ENCODE results near the gene SMOC1.

Gene SMOC1

GRCh38 chr14:69930780-69931379, 51.7 kb downstream of the SMOC1 start:
- Histone ChIP-seq H3K4me1 (ENCODE audit: insufficient read depth, insufficient read length) (peaks cover 6% of the 10 kb centered on the region), H3K4me3 (ENCODE audit: insufficient read length, low read depth) (no peak overlapping the region), H3K27me3 (ENCODE audit: insufficient read depth, insufficient read length) (no peaks in the 10 kb centered on the region), H3K9me3 (ENCODE audit: insufficient read depth, low read length) (no peaks in the 10 kb centered on the region), H3K36me3 (ENCODE audit: insufficient read depth, insufficient read length, low read length) (no peaks in the 10 kb centered on the region), H3K9ac (ENCODE audit: insufficient read length, low read depth) (no peak overlapping the region)
- no peak for DNase-seq (ENCODE audit: low read depth, low spot score)
- TF ChIP-seq YY1 (IDR thresholded peaks at IDR 0.05; ENCODE audit: insufficient read depth, insufficient read length), result no peak
- no peak for TF ChIP-seq SUZ12 (IDR thresholded peaks at IDR 0.05; ENCODE audit: extremely low read depth, insufficient read depth, insufficient read length)
- no peak for TF ChIP-seq ZNF274 (IDR thresholded peaks at IDR 0.05; ENCODE audit: low read depth, low read length)

DNA sequence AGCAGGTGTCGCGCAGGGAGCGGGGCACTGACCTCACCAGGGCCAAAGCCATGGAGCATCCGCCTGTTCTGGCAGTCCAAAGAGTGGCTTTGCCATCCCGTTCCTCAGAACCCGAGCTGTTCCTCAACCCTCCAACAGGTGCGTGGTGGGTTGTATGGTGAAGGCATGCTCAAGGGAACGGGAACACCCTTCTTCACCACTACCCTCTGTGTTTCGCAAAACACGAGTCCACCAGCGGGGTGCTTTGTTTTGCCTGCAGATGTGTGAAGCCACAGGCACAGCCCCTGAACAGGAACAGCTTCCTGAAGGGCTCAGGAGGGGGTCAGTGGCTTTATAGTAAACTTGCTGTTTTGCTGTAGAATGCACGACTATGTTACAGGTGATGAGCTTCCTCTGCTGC, 52.7 kb downstream of the SMOC1 start:
- Histone ChIP-seq H3K9me3 (ENCODE audit: insufficient read depth, low read length) (no peaks in the 10 kb centered on the region), H3K4me3 (ENCODE audit: insufficient read length, low read depth) (no peak overlapping the region), H3K36me3 (ENCODE audit: insufficient read depth, insufficient read length, low read length) (no peaks in the 10 kb centered on the region), H3K27me3 (ENCODE audit: insufficient read depth, insufficient read length) (no peaks in the 10 kb centered on the region), H3K4me1 (ENCODE audit: insufficient read depth, insufficient read length) (peaks cover 6% of the 10 kb centered on the region), H3K9ac (ENCODE audit: insufficient read length, low read depth) (no peak overlapping the region)
- TF ChIP-seq ZNF274 (IDR thresholded peaks at IDR 0.05; ENCODE audit: low read depth, low read length), result no peak
- TF ChIP-seq YY1 (IDR thresholded peaks at IDR 0.05; ENCODE audit: insufficient read depth, insufficient read length), result no peak
- TF ChIP-seq SUZ12 (IDR thresholded peaks at IDR 0.05; ENCODE audit: extremely low read depth, insufficient read depth, insufficient read length), result no peak
- DNase-seq (ENCODE audit: low read depth, low spot score), result no peak

GRCh38 chr14:69932391-69932790, 53.2 kb downstream of the SMOC1 start:
- no peaks in the 10 kb centered on the region for H3K27me3 ChIP-seq (ENCODE audit: insufficient read depth, insufficient read length)

GRCh38 chr14:69933623-69934275, 54.5 kb downstream of the SMOC1 start:
- no peak for DNase-seq (ENCODE audit: low read depth, low spot score)
- no peaks in the 10 kb centered on the region for H3K9me3 ChIP-seq (ENCODE audit: insufficient read depth, low read length)
- H3K27me3 ChIP-seq (ENCODE audit: insufficient read depth, insufficient read length), result no peaks in the 10 kb centered on the region
- H3K36me3 ChIP-seq (ENCODE audit: insufficient read depth, insufficient read length, low read length), result no peaks in the 10 kb centered on the region
- no peak overlapping the region for H3K9ac ChIP-seq (ENCODE audit: insufficient read length, low read depth)
- H3K4me3 ChIP-seq (ENCODE audit: insufficient read length, low read depth), result no peak overlapping the region
- TF ChIP-seq SUZ12 (IDR thresholded peaks at IDR 0.05; ENCODE audit: extremely low read depth, insufficient read depth, insufficient read length) (no peak), ZNF274 (IDR thresholded peaks at IDR 0.05; ENCODE audit: low read depth, low read length) (no peak), YY1 (IDR thresholded peaks at IDR 0.05; ENCODE audit: insufficient read depth, insufficient read length) (no peak)
- peaks cover 6% of the 10 kb centered on the region for H3K4me1 ChIP-seq (ENCODE audit: insufficient read depth, insufficient read length)

More at GRCh38 chr14:69932391-69932790, 53.2 kb downstream of the SMOC1 start:
- Histone ChIP-seq H3K9ac (ENCODE audit: insufficient read length, low read depth) (no peak overlapping the region), H3K4me1 (ENCODE audit: insufficient read depth, insufficient read length) (peaks cover 6% of the 10 kb centered on the region), H3K4me3 (ENCODE audit: insufficient read length, low read depth) (no peak overlapping the region), H3K9me3 (ENCODE audit: insufficient read depth, low read length) (no peaks in the 10 kb centered on the region), H3K36me3 (ENCODE audit: insufficient read depth, insufficient read length, low read length) (no peaks in the 10 kb centered on the region)
- DNase-seq (ENCODE audit: low read depth, low spot score), result no peak
- no peak for TF ChIP-seq ZNF274 (IDR thresholded peaks at IDR 0.05; ENCODE audit: low read depth, low read length)
- no peak for TF ChIP-seq SUZ12 (IDR thresholded peaks at IDR 0.05; ENCODE audit: extremely low read depth, insufficient read depth, insufficient read length)
- no peak for TF ChIP-seq YY1 (IDR thresholded peaks at IDR 0.05; ENCODE audit: insufficient read depth, insufficient read length)

DNA sequence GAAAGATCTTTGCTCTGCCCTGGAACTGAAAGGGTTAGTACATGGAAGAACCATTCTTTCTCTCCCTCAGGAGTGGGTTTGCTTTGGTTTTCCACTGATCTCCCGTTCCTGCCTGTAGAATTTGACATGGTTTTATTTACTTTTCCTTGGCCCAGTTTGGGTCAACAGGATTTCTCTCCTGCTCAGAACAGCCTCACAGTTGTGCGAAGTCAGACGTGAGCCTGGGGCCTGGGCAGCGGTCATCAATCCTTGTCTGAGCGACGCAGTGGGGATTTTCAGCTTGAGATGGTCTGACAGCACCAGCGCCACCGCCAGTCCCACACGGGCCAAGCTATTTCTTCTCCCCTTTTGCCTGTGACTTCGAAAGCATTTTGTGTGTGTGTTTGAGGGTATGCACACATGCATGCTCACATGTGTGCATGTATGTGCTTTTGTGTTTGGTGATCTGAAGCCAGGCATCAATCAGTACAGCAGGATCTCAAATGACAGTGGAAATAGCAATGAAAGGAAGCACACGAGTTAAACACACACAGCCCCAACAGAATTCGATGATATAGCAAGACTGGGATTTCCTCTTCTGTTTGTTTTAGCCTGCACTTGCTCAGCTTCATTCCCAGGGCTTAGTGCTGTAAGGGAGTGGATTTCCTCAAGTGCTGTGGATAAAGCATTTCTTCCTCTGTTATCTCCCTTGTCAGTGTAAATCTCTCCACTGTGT, 58.3 kb downstream of the SMOC1 start:
- H3K27me3 ChIP-seq (ENCODE audit: insufficient read depth, insufficient read length), result no peaks in the 10 kb centered on the region
- H3K36me3 ChIP-seq (ENCODE audit: insufficient read depth, insufficient read length, low read length), result no peaks in the 10 kb centered on the region
- H3K9ac ChIP-seq (ENCODE audit: insufficient read length, low read depth), result no peak overlapping the region
- H3K4me1 ChIP-seq (ENCODE audit: insufficient read depth, insufficient read length), result peaks cover 2% of the 10 kb centered on the region
- TF ChIP-seq SUZ12 (IDR thresholded peaks at IDR 0.05; ENCODE audit: extremely low read depth, insufficient read depth, insufficient read length) (no peak), YY1 (IDR thresholded peaks at IDR 0.05; ENCODE audit: insufficient read depth, insufficient read length) (no peak), ZNF274 (IDR thresholded peaks at IDR 0.05; ENCODE audit: low read depth, low read length) (no peak)
- H3K4me3 ChIP-seq (ENCODE audit: insufficient read length, low read depth), result no peak overlapping the region
- DNase-seq (ENCODE audit: low read depth, low spot score), result no peak
- H3K9me3 ChIP-seq (ENCODE audit: insufficient read depth, low read length), result no peaks in the 10 kb centered on the region

DNA sequence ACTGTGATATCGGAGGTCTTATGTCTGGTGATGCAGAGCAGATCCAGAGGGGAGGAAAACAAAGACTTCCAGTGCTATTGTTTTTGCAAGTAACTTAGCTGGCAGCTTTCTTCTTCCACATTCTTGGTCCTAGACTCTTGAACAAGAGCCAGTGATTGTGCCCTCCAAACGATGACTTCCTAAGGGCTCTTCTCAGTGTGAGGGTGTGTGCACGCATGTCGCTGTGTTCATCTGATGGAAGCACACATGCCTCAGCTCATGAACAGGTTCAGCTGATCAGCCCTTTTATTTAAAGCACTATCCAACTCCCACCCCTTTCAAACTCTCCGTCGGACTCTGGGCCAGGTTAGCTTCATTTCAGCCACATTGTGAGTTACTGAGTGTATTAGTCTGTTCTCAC, 59.5 kb downstream of the SMOC1 start:
- Histone ChIP-seq H3K36me3 (ENCODE audit: insufficient read depth, insufficient read length, low read length) (no peaks in the 10 kb centered on the region), H3K4me1 (ENCODE audit: insufficient read depth, insufficient read length) (no peaks in the 10 kb centered on the region), H3K4me3 (ENCODE audit: insufficient read length, low read depth) (no peak overlapping the region), H3K9me3 (ENCODE audit: insufficient read depth, low read length) (no peaks in the 10 kb centered on the region), H3K27me3 (ENCODE audit: insufficient read depth, insufficient read length) (no peaks in the 10 kb centered on the region), H3K9ac (ENCODE audit: insufficient read length, low read depth) (no peak overlapping the region)
- TF ChIP-seq YY1 (IDR thresholded peaks at IDR 0.05; ENCODE audit: insufficient read depth, insufficient read length), result no peak
- no peak for TF ChIP-seq ZNF274 (IDR thresholded peaks at IDR 0.05; ENCODE audit: low read depth, low read length)
- no peak for TF ChIP-seq SUZ12 (IDR thresholded peaks at IDR 0.05; ENCODE audit: extremely low read depth, insufficient read depth, insufficient read length)
- no peak for DNase-seq (ENCODE audit: low read depth, low spot score)
